ENCODE data around the gene PRKACA. TPM values are rescaled to one million over a fixed set of nuclear protein-coding genes. Genes with fewer than 3 reads are reported as not detected.

Gene PRKACA
- total RNA-seq, 2 donors from 2014 or later, result 93.2 to 107 TPM

- Histone ChIP-seq H3K9me3 (no peaks in the 10 kb centered on the region), H3K4me3 (no peak overlapping the region), H3K27me3 (replicated peaks; ENCODE audit: insufficient read depth) (no peaks in the 10 kb centered on the region), H3K27ac (no peak overlapping the region), H3K4me1 (ENCODE audit: control insufficient read depth in 1 of 2, low read depth in 2 of 2) (no peaks in the 10 kb centered on the region), H3K36me3 (peaks cover 12% of the 10 kb centered on the region)
- TF ChIP-seq CTCF (IDR thresholded peaks at IDR 0.05), result no peak
- ATAC-seq (ENCODE audit: insufficient number of reproducible peaks, low FRiP score, low read depth) (no peak), DNase-seq (ENCODE audit: low spot score) (no peak)
Observed at GRCh38 chr19:14156971-14157717, 39.6 kb upstream of the PRKACA start.

GRCh38 chr19:14156122-14156521, 38.6 kb upstream of the PRKACA start:
- Histone ChIP-seq H3K9me3 (no peaks in the 10 kb centered on the region), H3K27ac (no peak overlapping the region), H3K27me3 (replicated peaks; ENCODE audit: insufficient read depth) (no peaks in the 10 kb centered on the region), H3K4me1 (ENCODE audit: control insufficient read depth in 1 of 2, low read depth in 2 of 2) (no peaks in the 10 kb centered on the region), H3K36me3 (peaks cover 17% of the 10 kb centered on the region), H3K4me3 (no peak overlapping the region)
- no peak for TF ChIP-seq CTCF (IDR thresholded peaks at IDR 0.05)
- DNase-seq (ENCODE audit: low spot score) (no peak), ATAC-seq (ENCODE audit: insufficient number of reproducible peaks, low FRiP score, low read depth) (no peak)

GRCh38 chr19:14155371-14155770, 37.8 kb upstream of the PRKACA start:
- no peaks in the 10 kb centered on the region for H3K9me3 ChIP-seq
- no peak overlapping the region for H3K4me3 ChIP-seq
- peaks cover 0 to 2% of the 10 kb centered on the region in 2 donors for H3K4me1 ChIP-seq (ENCODE audit: control insufficient read depth in 1 of 2, low read depth in 2 of 2)
- no peak for ATAC-seq (ENCODE audit: insufficient number of reproducible peaks, low FRiP score, low read depth)
- no peak for DNase-seq (ENCODE audit: low spot score)
- peaks cover 17% of the 10 kb centered on the region for H3K36me3 ChIP-seq
- no peak for TF ChIP-seq CTCF (IDR thresholded peaks at IDR 0.05)
- H3K27me3 ChIP-seq (replicated peaks; ENCODE audit: insufficient read depth), result no peaks in the 10 kb centered on the region
- H3K27ac ChIP-seq, result no peak overlapping the region

GRCh38 chr19:14152713-14153112, 35.2 kb upstream of the PRKACA start:
- Histone ChIP-seq H3K4me3 (no peak overlapping the region), H3K36me3 (peaks cover 13% of the 10 kb centered on the region), H3K27me3 (replicated peaks; ENCODE audit: insufficient read depth) (no peaks in the 10 kb centered on the region), H3K9me3 (no peaks in the 10 kb centered on the region), H3K4me1 (ENCODE audit: control insufficient read depth in 1 of 2, low read depth in 2 of 2) (peaks cover 11 to 28% of the 10 kb centered on the region in 2 donors), H3K27ac (no peak overlapping the region)
- TF ChIP-seq CTCF (IDR thresholded peaks at IDR 0.05), result no peak
- ATAC-seq (ENCODE audit: insufficient number of reproducible peaks, low FRiP score, low read depth) (no peak), DNase-seq (ENCODE audit: low spot score) (no peak)

GRCh38 chr19:14150770-14151661, 33.5 kb upstream of the PRKACA start:
- no peak for TF ChIP-seq CTCF (IDR thresholded peaks at IDR 0.05)
- Histone ChIP-seq H3K27me3 (replicated peaks; ENCODE audit: insufficient read depth) (no peaks in the 10 kb centered on the region), H3K9me3 (no peaks in the 10 kb centered on the region), H3K36me3 (peaks cover 4% of the 10 kb centered on the region), H3K4me1 (ENCODE audit: control insufficient read depth in 1 of 2, low read depth in 2 of 2) (peaks cover 11 to 28% of the 10 kb centered on the region in 2 donors), H3K4me3 (no peak overlapping the region), H3K27ac (no peak overlapping the region)
- DNase-seq (ENCODE audit: low spot score) (no peak), ATAC-seq (ENCODE audit: insufficient number of reproducible peaks, low FRiP score, low read depth) (no peak)

Data from thoracic aorta (tissue), 2 donors.